H9 (cell line): ENCODE data around the gene ENOPH1. TPM values are rescaled to one million over a fixed set of nuclear protein-coding genes. Genes with fewer than 3 reads are reported as not detected.

Experiments
- DNase-seq: peaks from one replicate; pipeline ENCODE4 v3.0.0-alpha.2; 2017
- H2AFZ ChIP-seq: one replicate; pipeline ENCODE4 v1.6.1; 2013; ENCODE audit warnings: mild to moderate bottlenecking, low read length, control low read depth, moderate library complexity
- H2AK5ac ChIP-seq: 2 replicates; pipeline ENCODE4 v1.6.1; 2013; ENCODE audit warnings: low read length, control low read depth, mixed read lengths; ENCODE audit not compliant: insufficient read length
- H2BK120ac ChIP-seq: one replicate; pipeline ENCODE4 v1.6.1; 2013; ENCODE audit warnings: low read depth, mild to moderate bottlenecking, low read length, control low read depth, inconsistent platforms; ENCODE audit not compliant: poor library complexity, severe bottlenecking
- H2BK12ac ChIP-seq: 2 replicates; pipeline ENCODE4 v1.6.1; 2013; ENCODE audit warnings: low read length, control low read depth, mixed read lengths, low read depth; ENCODE audit not compliant: insufficient read length
- H2BK15ac ChIP-seq: 2 replicates; pipeline ENCODE4 v1.6.1; 2013; ENCODE audit warnings: low read depth, low read length, control low read depth
- H2BK20ac ChIP-seq: one replicate; pipeline ENCODE4 v1.6.1; 2013; ENCODE audit warnings: low read depth, mild to moderate bottlenecking, low read length, control low read depth, inconsistent platforms; ENCODE audit not compliant: poor library complexity, severe bottlenecking
- H2BK5ac ChIP-seq: 2 replicates; pipeline ENCODE4 v1.6.1; 2013; ENCODE audit warnings: low read length, control low read depth, mixed read lengths; ENCODE audit not compliant: insufficient read length
- H3K14ac ChIP-seq: 2 replicates; pipeline ENCODE4 v1.6.1; 2013; ENCODE audit warnings: low read length, control low read depth; ENCODE audit not compliant: insufficient read depth
- H3K18ac ChIP-seq: 2 replicates; pipeline ENCODE4 v1.6.1; 2013; ENCODE audit warnings: low read depth, mild to moderate bottlenecking, mixed read lengths, low read length, control low read depth; ENCODE audit not compliant: insufficient read length
- H3K23ac ChIP-seq: 2 replicates; pipeline ENCODE4 v1.6.1; 2013; ENCODE audit warnings: low read length, control low read depth, mixed read lengths, low read depth; ENCODE audit not compliant: insufficient read length
- H3K23me2 ChIP-seq: 2 replicates; pipeline ENCODE4 v1.6.1; 2013; ENCODE audit warnings: low read depth, mild to moderate bottlenecking, mixed read lengths, low read length, control low read depth; ENCODE audit not compliant: insufficient read length, poor library complexity, severe bottlenecking
- H3K27ac ChIP-seq: 2 replicates; pipeline ENCODE4 v1.5.1; 2013; ENCODE audit warnings: low read length, control low read depth, mixed read lengths, low read depth; ENCODE audit not compliant: insufficient read length
- H3K27me3 ChIP-seq: 2 replicates; pipeline ENCODE4 v1.6.1; 2013; ENCODE audit warnings: low read length, control low read depth, inconsistent platforms; ENCODE audit not compliant: insufficient read depth
- H3K4ac ChIP-seq: 2 replicates; pipeline ENCODE4 v1.6.1; 2013; ENCODE audit warnings: low read depth, mild to moderate bottlenecking, control low read depth, inconsistent platforms, low read length, moderate library complexity
- H3K4me1 ChIP-seq: 2 replicates; pipeline ENCODE4 v1.6.1; 2013; ENCODE audit warnings: low read length, control low read depth, inconsistent platforms; ENCODE audit not compliant: insufficient read depth
- H3K4me2 ChIP-seq: 2 replicates; pipeline ENCODE4 v1.6.1; 2013; ENCODE audit warnings: low read length, control low read depth, mixed read lengths; ENCODE audit not compliant: insufficient read length, insufficient read depth
- H3K56ac ChIP-seq: 2 replicates; pipeline ENCODE4 v1.6.1; 2013; ENCODE audit warnings: low read depth, mild to moderate bottlenecking, mixed read lengths, low read length, control low read depth; ENCODE audit not compliant: insufficient read length
- H3K79me1 ChIP-seq: 2 replicates; pipeline ENCODE4 v1.6.1; 2013; ENCODE audit warnings: low read depth, mild to moderate bottlenecking, moderate library complexity, low read length, control low read depth, inconsistent platforms; ENCODE audit not compliant: insufficient read depth, poor library complexity, severe bottlenecking
- H3K79me2 ChIP-seq: 2 replicates; pipeline ENCODE4 v1.6.1; 2013; ENCODE audit warnings: low read length, control low read depth, inconsistent platforms; ENCODE audit not compliant: insufficient read depth
- H3K9ac ChIP-seq: 2 replicates; pipeline ENCODE4 v1.6.1; 2013; ENCODE audit warnings: low read length, control low read depth, mixed read lengths; ENCODE audit not compliant: insufficient read length; ENCODE audit errors: extremely low read depth
- H3K9me3 ChIP-seq: one replicate; pipeline ENCODE4 v1.6.1; 2013; ENCODE audit warnings: low read depth, low read length, inconsistent platforms; ENCODE audit not compliant: control insufficient read depth
- H3T11ph ChIP-seq: one replicate; pipeline ENCODE4 v1.6.1; 2013; ENCODE audit warnings: mild to moderate bottlenecking, low read length, control low read depth, inconsistent platforms
- H4K20me1 ChIP-seq: one replicate; pipeline ENCODE4 v1.6.1; 2013; ENCODE audit not compliant: control insufficient read depth, insufficient read length, insufficient read depth
- H4K5ac ChIP-seq: 2 replicates; pipeline ENCODE4 v1.6.1; 2013; ENCODE audit warnings: low read depth, mild to moderate bottlenecking, mixed read lengths, low read length, control low read depth; ENCODE audit not compliant: insufficient read length
- H4K8ac ChIP-seq: replicated peaks from 2 replicates; pipeline ENCODE4 v1.6.1; 2013; ENCODE audit warnings: low read length, control low read depth, mixed read lengths, low read depth; ENCODE audit not compliant: insufficient read length
- H4K91ac ChIP-seq: 2 replicates; pipeline ENCODE4 v1.6.1; 2013; ENCODE audit warnings: low read depth, mild to moderate bottlenecking, moderate library complexity, mixed read lengths, low read length, control low read depth; ENCODE audit not compliant: insufficient read length
- H3K27ac Mint-ChIP-seq, 3 experiments: 2 replicates in 2 of 3; 3 replicates in 1 of 3; pipeline ENCODE4 v1.8.0; 2020 to 2021; ENCODE audit warnings: mixed read lengths in 3 of 3, mild to moderate bottlenecking in 1 of 3, moderate library complexity in 1 of 3
- H3K27me3 Mint-ChIP-seq: 2 replicates; pipeline ENCODE4 v1.8.0; 2021; ENCODE audit warnings: low read depth, mild to moderate bottlenecking, moderate library complexity, mixed read lengths
- H3K36me3 Mint-ChIP-seq, 3 experiments: 2 replicates in 2 of 3; 3 replicates in 1 of 3; pipeline ENCODE4 v1.8.0; 2020 to 2021; ENCODE audit warnings: low read depth in 3 of 3, mixed read lengths in 3 of 3; ENCODE audit not compliant: insufficient read depth in 1 of 3
- H3K4me1 Mint-ChIP-seq, 2 experiments: 2 replicates each; pipeline ENCODE4 v1.8.0; 2020; ENCODE audit warnings: mixed read lengths in 2 of 2
- H3K4me3 Mint-ChIP-seq, 2 experiments: 2 replicates in 1 of 2; 3 replicates in 1 of 2; pipeline ENCODE4 v1.8.0; 2020 to 2021; ENCODE audit warnings: mild to moderate bottlenecking in 2 of 2, mixed read lengths in 2 of 2, moderate library complexity in 1 of 2
- H3K9me3 Mint-ChIP-seq, 2 experiments: 2 replicates in 1 of 2; 3 replicates in 1 of 2; pipeline ENCODE4 v1.8.0; 2020; ENCODE audit warnings: mild to moderate bottlenecking in 2 of 2, mixed read lengths in 2 of 2, moderate library complexity in 1 of 2
- WGBS: extraction: QIAGEN DNeasy Blood & Tissue Kit; methylation state at CpG from one replicate; pipeline ENCODE4 v1.1.7; 2013; ENCODE audit warnings: missing lambda C conversion rate, low lambda C conversion rate, mixed read lengths; ENCODE audit not compliant: insufficient read length; ENCODE audit errors: extremely low coverage; 5-methylcytosine and 5-hydroxymethylcytosine counted together
- total RNA-seq: library from RNA; stranded (reverse); gene quantifications from 2 replicates; pipeline ENCODE4 v1.2.1, GENCODE V29; 2021
- TF ChIP-seq, protein P1 (sequence below): fragments of 200-600 bp; sonication (generic); conservative IDR thresholded peaks from 3 replicates; pipeline ENCODE4 v1.8.0; 2021; ENCODE audit warnings: antibody characterized with exemption, mild to moderate bottlenecking

Gene ENOPH1
- total RNA-seq, 1 experiment from 2014 or later: 62.4 TPM

DNA sequence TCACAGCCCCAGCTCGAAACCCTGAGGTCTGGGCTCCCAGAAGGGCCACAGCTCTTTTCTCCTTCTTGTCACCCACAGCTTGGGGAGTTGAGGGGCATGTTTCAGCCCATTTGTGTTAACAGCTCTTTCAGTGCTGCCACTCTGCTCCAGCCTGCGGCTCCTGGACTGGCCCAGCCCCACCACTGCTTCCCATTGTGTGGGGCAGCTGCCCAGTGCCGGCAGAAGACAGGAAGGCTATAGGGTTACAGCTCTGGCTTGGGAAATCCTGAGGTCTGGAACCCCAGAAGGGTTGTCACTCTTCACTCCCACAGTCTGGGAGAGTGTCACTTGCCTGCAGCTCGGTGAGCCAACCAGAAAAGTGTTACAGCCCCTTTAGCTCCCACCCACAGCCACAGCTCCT, 49.6 kb upstream of the ENOPH1 start:
- H4K5ac ChIP-seq: no peak overlapping the region
- Mint-ChIP-seq H3K4me1 (peaks cover 7 to 12% of the 10 kb centered on the region in 2 experiments), H3K4me3 (no peak overlapping the region), H3K27me3 (no peaks in the 10 kb centered on the region), H3K36me3 (peaks cover 13 to 27% (median 13%) of the 10 kb centered on the region in 3 experiments), H3K27ac (no peak overlapping the region), H3K9me3 (peaks cover 6 to 11% of the 10 kb centered on the region in 2 experiments)
- peaks cover 7% of the 10 kb centered on the region; the same call in 1 of the 2 replicates for H3K79me2 ChIP-seq
- H3K9ac ChIP-seq: no peak overlapping the region
- H3K27ac ChIP-seq: no peak overlapping the region
- peaks cover 3% of the 10 kb centered on the region for H3K79me1 ChIP-seq
- TF ChIP-seq, protein P1, sequence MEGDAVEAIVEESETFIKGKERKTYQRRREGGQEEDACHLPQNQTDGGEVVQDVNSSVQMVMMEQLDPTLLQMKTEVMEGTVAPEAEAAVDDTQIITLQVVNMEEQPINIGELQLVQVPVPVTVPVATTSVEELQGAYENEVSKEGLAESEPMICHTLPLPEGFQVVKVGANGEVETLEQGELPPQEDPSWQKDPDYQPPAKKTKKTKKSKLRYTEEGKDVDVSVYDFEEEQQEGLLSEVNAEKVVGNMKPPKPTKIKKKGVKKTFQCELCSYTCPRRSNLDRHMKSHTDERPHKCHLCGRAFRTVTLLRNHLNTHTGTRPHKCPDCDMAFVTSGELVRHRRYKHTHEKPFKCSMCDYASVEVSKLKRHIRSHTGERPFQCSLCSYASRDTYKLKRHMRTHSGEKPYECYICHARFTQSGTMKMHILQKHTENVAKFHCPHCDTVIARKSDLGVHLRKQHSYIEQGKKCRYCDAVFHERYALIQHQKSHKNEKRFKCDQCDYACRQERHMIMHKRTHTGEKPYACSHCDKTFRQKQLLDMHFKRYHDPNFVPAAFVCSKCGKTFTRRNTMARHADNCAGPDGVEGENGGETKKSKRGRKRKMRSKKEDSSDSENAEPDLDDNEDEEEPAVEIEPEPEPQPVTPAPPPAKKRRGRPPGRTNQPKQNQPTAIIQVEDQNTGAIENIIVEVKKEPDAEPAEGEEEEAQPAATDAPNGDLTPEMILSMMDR: no peak
- no peak overlapping the region for H4K91ac ChIP-seq
- no peak overlapping the region for H3K4me2 ChIP-seq
- no peak overlapping the region for H2AK5ac ChIP-seq
- peaks cover 3% of the 10 kb centered on the region; the same call in 1 of the 2 replicates for H3K4me1 ChIP-seq
- no peak overlapping the region for H2BK20ac ChIP-seq
- no peaks in the 10 kb centered on the region for H4K20me1 ChIP-seq
- H3K4ac ChIP-seq: no peak overlapping the region
- H3K27me3 ChIP-seq: no peaks in the 10 kb centered on the region
- no peak overlapping the region for H2BK15ac ChIP-seq
- H2BK12ac ChIP-seq: no peak overlapping the region
- no peak overlapping the region for H2AFZ ChIP-seq
- no peak overlapping the region for H3K23ac ChIP-seq
- no peaks in the 10 kb centered on the region for H3K23me2 ChIP-seq
- H4K8ac ChIP-seq: no peak overlapping the region
- no peak overlapping the region for H3T11ph ChIP-seq
- WGBS: no CpG with 5 or more reads among the region's 4 CpGs
- no peak overlapping the region for H2BK5ac ChIP-seq
- H3K14ac ChIP-seq: no peak overlapping the region
- no peak for DNase-seq
- no peak overlapping the region for H3K56ac ChIP-seq
- H3K9me3 ChIP-seq: no peaks in the 10 kb centered on the region
- no peak overlapping the region for H2BK120ac ChIP-seq
- no peak overlapping the region for H3K18ac ChIP-seq
